ENCODE results near the gene LCT.

- TF ChIP-seq CTCF (IDR thresholded peaks at IDR 0.05; ENCODE audit: insufficient read depth, low read length, poor library complexity, severe bottlenecking) (no peak), EZH2phosphoT487 (conservative IDR thresholded peaks at IDR 0.05; ENCODE audit: low read length) (no peak)
Measured at GRCh38 chr2:135792401-135793150, 44.4 kb downstream of the LCT start.

Data from SU-DHL-6 (cell line).